Neuronal stem cell (in vitro differentiated cells): ENCODE results near the gene SMC1A.

ENCODE experiments used
- DNase-seq: peaks from one replicate; pipeline ENCODE4 v3.0.0-alpha.2; 2013; ENCODE audit warnings: low spot score
- H2AFZ ChIP-seq: one replicate; pipeline ENCODE4 v1.6.1; 2013; ENCODE audit warnings: mild to moderate bottlenecking, low read length, inconsistent platforms
- H2AK5ac ChIP-seq: 2 replicates; pipeline ENCODE4 v1.6.1; 2013; ENCODE audit warnings: low read depth, mild to moderate bottlenecking, inconsistent platforms, low read length, moderate library complexity, mixed read lengths
- H2BK120ac ChIP-seq: 2 replicates; pipeline ENCODE4 v1.6.1; 2013; ENCODE audit warnings: low read depth, mild to moderate bottlenecking, inconsistent platforms, low read length, moderate library complexity, mixed read lengths
- H2BK12ac ChIP-seq: one replicate; pipeline ENCODE4 v1.6.1; 2013; ENCODE audit warnings: low read length, inconsistent platforms
- H2BK15ac ChIP-seq: 2 replicates; pipeline ENCODE4 v1.6.1; 2013; ENCODE audit warnings: mild to moderate bottlenecking, low read length, inconsistent platforms, mixed read lengths
- H2BK5ac ChIP-seq: one replicate; pipeline ENCODE4 v1.6.1; 2013; ENCODE audit warnings: inconsistent platforms, mild to moderate bottlenecking, low read length, moderate library complexity
- H3K14ac ChIP-seq: one replicate; pipeline ENCODE4 v1.6.1; 2013; ENCODE audit warnings: low read length, inconsistent platforms
- H3K18ac ChIP-seq: 2 replicates; pipeline ENCODE4 v1.6.1; 2013; ENCODE audit warnings: low read length, inconsistent platforms
- H3K23ac ChIP-seq: 2 replicates; pipeline ENCODE4 v1.6.1; 2013; ENCODE audit warnings: low read depth, mild to moderate bottlenecking, mixed read lengths, low read length, inconsistent platforms; ENCODE audit not compliant: poor library complexity
- H3K27ac ChIP-seq: replicated peaks from 3 replicates; pipeline ENCODE4 v1.5.1; 2013; ENCODE audit warnings: low read length, inconsistent platforms
- H3K27me3 ChIP-seq, 3 experiments: 2 replicates each; pipeline ENCODE4 v1.6.1; 2013; ENCODE audit warnings: low read length in 3 of 3, mild to moderate bottlenecking in 2 of 3, inconsistent platforms in 1 of 3, low read depth in 1 of 3, mixed read lengths in 1 of 3, moderate library complexity in 1 of 3; ENCODE audit not compliant: control insufficient read depth in 3 of 3, insufficient read depth in 3 of 3
- H3K36me3 ChIP-seq, 2 donors: replicated peaks in 1 of 2; 2 replicates each; pipeline ENCODE4 v1.6.1; 2013; ENCODE audit warnings: low read length in 2 of 2; ENCODE audit not compliant: control insufficient read depth in 2 of 2, insufficient read depth in 2 of 2
- H3K4ac ChIP-seq: 2 replicates; pipeline ENCODE4 v1.6.1; 2013; ENCODE audit warnings: inconsistent platforms, mild to moderate bottlenecking, low read length, moderate library complexity
- H3K4me1 ChIP-seq, 2 donors: 1 replicate in 1 of 2; 2 replicates in 1 of 2; pipeline ENCODE4 v1.6.1; 2013; ENCODE audit warnings: low read length in 2 of 2, low read depth in 1 of 2; ENCODE audit not compliant: control insufficient read depth in 2 of 2, insufficient read depth in 1 of 2
- H3K4me2 ChIP-seq: one replicate; pipeline ENCODE4 v1.6.1; 2013; ENCODE audit warnings: mild to moderate bottlenecking, low read length, inconsistent platforms; ENCODE audit not compliant: insufficient read depth, poor library complexity, severe bottlenecking
- H3K4me3 ChIP-seq, 2 donors: 2 replicates each; pipeline ENCODE4 v1.5.1; 2013; ENCODE audit warnings: low read length in 2 of 2, mild to moderate bottlenecking in 2 of 2, inconsistent platforms in 1 of 2, moderate library complexity in 1 of 2
- H3K79me1 ChIP-seq: one replicate; pipeline ENCODE4 v1.6.1; 2013; ENCODE audit warnings: low read depth, mild to moderate bottlenecking, inconsistent platforms, low read length, moderate library complexity
- H3K9ac ChIP-seq: one replicate; pipeline ENCODE4 v1.6.1; 2013; ENCODE audit warnings: mild to moderate bottlenecking, low read depth, low read length, inconsistent platforms; ENCODE audit not compliant: poor library complexity
- H3K9me3 ChIP-seq, 2 donors: replicated peaks in 1 of 2; 2 replicates each; pipeline versions ENCODE3 to v1.6.1; 2013; ENCODE audit warnings: low read length in 2 of 2, mild to moderate bottlenecking in 2 of 2, inconsistent platforms in 1 of 2, low read depth in 1 of 2, mixed read lengths in 1 of 2, moderate library complexity in 1 of 2; ENCODE audit not compliant: control insufficient read depth in 2 of 2, insufficient read depth in 1 of 2
- H4K8ac ChIP-seq: one replicate; pipeline ENCODE4 v1.6.1; 2013; ENCODE audit warnings: low read depth, mild to moderate bottlenecking, inconsistent platforms, low read length, moderate library complexity
- H4K91ac ChIP-seq: one replicate; pipeline ENCODE4 v1.6.1; 2013; ENCODE audit warnings: low read length, low read depth, mild to moderate bottlenecking, inconsistent platforms; ENCODE audit not compliant: poor library complexity
- WGBS, 2 donors: extraction: QIAGEN DNeasy Blood & Tissue Kit; methylation state at CpG; one replicate each; pipeline ENCODE4 v1.1.7; 2013; ENCODE audit warnings: missing lambda C conversion rate in 2 of 2, mixed read lengths in 1 of 2; ENCODE audit not compliant: insufficient read length in 2 of 2, insufficient replicate concordance in 1 of 2; ENCODE audit errors: extremely low coverage in 2 of 2; 5-methylcytosine and 5-hydroxymethylcytosine counted together

Gene SMC1A

DNA sequence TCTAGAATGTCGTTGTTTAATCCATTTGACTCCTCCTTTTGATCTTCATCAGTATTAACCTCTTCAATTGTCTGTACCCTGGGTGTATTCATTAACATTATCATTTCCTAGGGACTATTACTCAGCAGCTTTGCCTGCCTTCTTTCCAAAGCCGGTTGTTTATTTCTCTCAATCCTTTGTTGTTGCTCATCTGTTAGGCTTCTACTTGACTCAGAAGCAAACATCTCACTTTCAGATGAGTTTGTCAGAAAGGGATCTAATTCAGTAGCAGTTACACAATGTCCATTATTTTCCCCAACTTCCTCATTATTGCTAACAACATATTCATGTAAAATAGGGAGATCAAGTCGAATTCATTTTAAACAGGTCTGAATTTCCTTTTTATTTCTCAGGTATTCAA is 33.8 kb upstream of the SMC1A start:
- H2BK12ac ChIP-seq: no peak overlapping the region
- no peak overlapping the region for H2BK5ac ChIP-seq
- H3K23ac ChIP-seq: no peak overlapping the region
- H3K4me3 ChIP-seq: no peak overlapping the region
- no peak overlapping the region for H3K4me2 ChIP-seq
- H3K18ac ChIP-seq: no peak overlapping the region
- no peaks in the 10 kb centered on the region for H3K36me3 ChIP-seq
- no peak overlapping the region for H4K8ac ChIP-seq
- no peak overlapping the region for H4K91ac ChIP-seq
- no peaks in the 10 kb centered on the region for H3K4me1 ChIP-seq
- H3K14ac ChIP-seq: no peak overlapping the region
- H3K27me3 ChIP-seq: no peaks in the 10 kb centered on the region
- H3K79me1 ChIP-seq: no peaks in the 10 kb centered on the region
- H2BK120ac ChIP-seq: no peak overlapping the region
- H3K9ac ChIP-seq: no peak overlapping the region
- no CpG with 5 or more reads among the region's 3 CpGs for WGBS, 2 donors
- no peaks in the 10 kb centered on the region for H3K9me3 ChIP-seq
- no peak overlapping the region for H3K27ac ChIP-seq
- no peak overlapping the region for H2AFZ ChIP-seq
- DNase-seq: no peak
- H2AK5ac ChIP-seq: no peak overlapping the region
- H3K4ac ChIP-seq: no peak overlapping the region
- no peak overlapping the region for H2BK15ac ChIP-seq

DNA sequence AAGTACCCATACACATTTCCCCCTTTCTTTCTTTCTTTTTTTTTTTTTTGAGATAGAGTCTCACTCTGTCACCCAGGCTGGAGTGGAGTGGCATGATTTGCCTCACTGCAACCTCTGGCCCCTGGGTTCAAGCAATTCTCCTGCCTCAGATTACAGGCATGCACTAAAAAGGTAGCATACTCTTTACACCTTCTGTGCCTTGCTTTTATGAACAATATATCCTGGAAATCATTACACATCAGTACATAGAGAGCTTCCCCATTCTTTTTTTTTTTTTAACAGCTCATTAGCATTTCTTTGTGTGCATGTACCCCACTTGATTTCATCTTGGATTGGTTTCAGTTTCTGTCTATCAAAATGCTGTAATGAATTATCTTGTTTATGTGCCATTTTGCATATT is 30.4 kb upstream of the SMC1A start:
- H2BK5ac ChIP-seq: no peak overlapping the region
- no peak overlapping the region for H2BK15ac ChIP-seq
- DNase-seq: no peak
- no peak overlapping the region for H3K4me3 ChIP-seq
- no peak overlapping the region for H4K8ac ChIP-seq
- H3K4ac ChIP-seq: no peak overlapping the region
- no peaks in the 10 kb centered on the region for H3K36me3 ChIP-seq
- no peaks in the 10 kb centered on the region for H3K4me1 ChIP-seq
- H3K9me3 ChIP-seq: no peaks in the 10 kb centered on the region
- H3K79me1 ChIP-seq: no peaks in the 10 kb centered on the region
- no peak overlapping the region for H3K27ac ChIP-seq
- no peak overlapping the region for H3K9ac ChIP-seq
- H3K14ac ChIP-seq: no peak overlapping the region
- H2AK5ac ChIP-seq: no peak overlapping the region
- H2AFZ ChIP-seq: no peak overlapping the region
- no peak overlapping the region for H4K91ac ChIP-seq
- H3K27me3 ChIP-seq: peaks cover 0 to 6% (median 0%) of the 10 kb centered on the region in 3 experiments
- H3K4me2 ChIP-seq: no peak overlapping the region
- H3K23ac ChIP-seq: no peak overlapping the region
- no peak overlapping the region for H2BK120ac ChIP-seq
- no peak overlapping the region for H2BK12ac ChIP-seq
- no peak overlapping the region for H3K18ac ChIP-seq

DNA sequence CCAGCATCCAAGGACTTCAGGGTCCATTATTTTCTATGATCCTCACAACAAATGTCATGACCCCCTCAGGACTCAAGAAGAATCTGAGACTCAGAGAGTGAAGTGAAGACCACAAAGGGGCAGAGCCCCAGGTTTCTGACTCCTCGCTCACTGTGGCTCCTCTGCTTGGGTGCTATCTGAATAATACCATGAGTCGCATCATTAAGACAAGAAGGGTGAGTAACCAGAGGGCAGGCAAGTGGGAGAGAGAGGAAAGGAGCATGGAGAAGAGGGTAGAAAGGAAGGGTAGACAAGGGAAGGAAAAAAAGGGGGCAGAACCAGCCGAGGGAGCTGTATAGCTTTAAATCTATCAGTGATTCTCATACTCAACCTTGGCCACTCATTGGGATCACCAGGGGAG is 27.2 kb upstream of the SMC1A start:
- DNase-seq: no peak
- Histone ChIP-seq H3K27ac (no peak overlapping the region), H2BK5ac (no peak overlapping the region), H3K14ac (no peak overlapping the region), H4K91ac (no peak overlapping the region), H3K9ac (no peak overlapping the region), H2BK15ac (no peak overlapping the region), H4K8ac (no peak overlapping the region), H3K4me2 (no peak overlapping the region), H3K18ac (no peak overlapping the region), H3K4me1 (no peaks in the 10 kb centered on the region), H2BK12ac (no peak overlapping the region), H2AFZ (no peak overlapping the region), H3K79me1 (no peaks in the 10 kb centered on the region), H2BK120ac (no peak overlapping the region), H3K4ac (no peak overlapping the region), H3K9me3 (no peaks in the 10 kb centered on the region), H2AK5ac (no peak overlapping the region), H3K36me3 (no peaks in the 10 kb centered on the region), H3K23ac (no peak overlapping the region), H3K4me3 (no peak overlapping the region), H3K27me3 (peaks cover 0 to 6% (median 0%) of the 10 kb centered on the region in 3 experiments)
- WGBS, 2 donors: no CpG with 5 or more reads among the region's 3 CpGs

DNA sequence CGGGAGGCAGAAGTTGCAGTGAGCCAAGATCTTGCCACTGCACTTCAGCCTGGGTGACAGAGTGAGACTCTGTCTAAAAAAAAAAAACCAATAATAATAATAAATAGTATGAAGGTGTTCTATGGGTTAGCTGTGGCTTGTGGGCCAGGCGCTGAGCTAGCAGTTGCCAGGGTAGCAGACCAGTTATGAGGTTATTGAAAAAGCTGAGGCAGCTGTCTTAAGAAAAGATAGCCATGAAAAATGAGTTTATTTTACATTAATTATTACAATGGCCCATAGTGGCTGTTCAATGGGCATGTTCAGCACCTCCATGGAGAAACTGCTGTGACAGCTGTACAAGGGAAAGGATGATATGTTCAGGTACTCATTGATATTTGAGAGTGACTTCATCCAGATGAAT is 25.0 kb upstream of the SMC1A start:
- no peak overlapping the region for H2BK120ac ChIP-seq
- no peak overlapping the region for H3K18ac ChIP-seq
- H2AFZ ChIP-seq: no peak overlapping the region
- H2BK15ac ChIP-seq: no peak overlapping the region
- no peak overlapping the region for H3K14ac ChIP-seq
- H2AK5ac ChIP-seq: no peak overlapping the region
- H3K9me3 ChIP-seq: no peaks in the 10 kb centered on the region
- peaks cover 0 to 6% (median 0%) of the 10 kb centered on the region in 3 experiments for H3K27me3 ChIP-seq
- H3K36me3 ChIP-seq: no peaks in the 10 kb centered on the region
- no peak overlapping the region for H3K27ac ChIP-seq
- no peak overlapping the region for H3K9ac ChIP-seq
- no peak overlapping the region for H3K4me3 ChIP-seq
- DNase-seq: no peak
- H3K4me1 ChIP-seq: no peaks in the 10 kb centered on the region
- H3K23ac ChIP-seq: no peak overlapping the region
- no peak overlapping the region for H3K4ac ChIP-seq
- WGBS, 2 donors: no CpG with 5 or more reads among the region's 2 CpGs
- H2BK5ac ChIP-seq: no peak overlapping the region
- no peak overlapping the region for H4K8ac ChIP-seq
- H3K4me2 ChIP-seq: no peak overlapping the region
- H4K91ac ChIP-seq: no peak overlapping the region
- no peak overlapping the region for H2BK12ac ChIP-seq
- H3K79me1 ChIP-seq: no peaks in the 10 kb centered on the region
